Inflammatory macrophage treated with lipopolysaccharide for 4 hours (primary cell): ENCODE results near the gene FBN3.

Source experiments
- DNase-seq: peaks from one replicate; pipeline ENCODE4 v3.0.0-alpha.2; 2020

FBN3 gene

DNA sequence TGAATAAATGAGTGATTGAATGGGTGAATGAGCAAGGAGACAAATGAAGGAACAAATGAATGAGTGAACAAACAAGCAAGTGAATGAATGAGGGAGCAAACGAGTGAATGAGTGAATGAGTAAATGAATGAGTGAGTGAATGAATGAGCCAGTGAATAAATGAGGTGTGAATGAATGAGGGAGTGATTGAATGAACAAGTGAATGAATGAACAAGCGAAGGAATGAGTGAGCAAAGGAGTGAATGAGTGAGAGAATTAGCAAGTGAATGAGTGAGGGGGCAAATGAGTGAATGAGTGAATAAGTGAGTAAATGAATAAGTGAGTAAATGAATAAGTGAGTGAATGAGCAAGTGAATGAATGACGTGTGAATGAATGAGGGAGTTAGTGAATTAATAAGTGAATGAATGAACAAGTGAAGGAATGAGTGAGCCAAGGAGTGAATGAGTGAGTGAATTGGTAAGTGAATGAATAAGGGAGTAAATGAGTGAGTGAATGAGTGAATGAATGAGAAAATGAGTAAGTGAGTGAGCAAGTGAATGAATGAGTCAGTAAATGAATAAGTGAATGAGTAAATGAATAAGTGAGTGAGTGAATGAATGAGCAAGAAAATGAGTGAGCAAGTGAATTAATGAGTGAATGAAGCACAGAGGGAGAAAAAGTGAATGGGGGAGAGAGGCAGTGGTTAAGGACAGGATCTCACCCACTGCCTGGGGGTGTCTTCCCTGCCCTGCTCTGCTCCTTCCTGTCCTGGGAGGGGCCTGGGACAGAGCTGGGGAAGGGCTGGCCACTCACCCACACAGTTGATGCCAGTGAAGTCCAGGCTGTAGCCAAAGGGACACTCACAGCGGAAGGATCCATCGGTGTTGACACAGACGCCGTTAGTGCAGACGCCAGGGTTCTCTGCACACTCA is 60.4 kb downstream of the FBN3 start:
- DNase-seq = no peak

DNA sequence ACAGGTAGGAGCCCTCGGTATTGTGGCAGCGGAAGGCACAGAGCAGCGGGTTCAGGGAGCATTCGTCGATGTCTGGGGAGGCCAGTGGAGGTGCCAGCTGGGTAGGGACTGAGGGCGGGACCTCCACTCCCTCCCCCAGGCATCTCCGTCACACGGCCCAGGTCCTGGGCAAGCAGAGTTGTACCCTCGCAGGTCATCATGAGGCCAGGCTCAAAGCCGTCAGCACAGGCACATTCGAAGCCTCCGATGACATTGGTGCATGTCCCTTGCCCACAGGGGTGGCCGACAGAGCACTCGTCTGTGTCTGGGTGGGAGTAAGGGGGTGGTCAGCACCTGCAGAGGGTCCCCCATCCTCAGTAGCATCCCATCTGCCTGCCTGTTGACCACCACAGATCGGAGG is 61.5 kb downstream of the FBN3 start:
- no peak for DNase-seq

DNA sequence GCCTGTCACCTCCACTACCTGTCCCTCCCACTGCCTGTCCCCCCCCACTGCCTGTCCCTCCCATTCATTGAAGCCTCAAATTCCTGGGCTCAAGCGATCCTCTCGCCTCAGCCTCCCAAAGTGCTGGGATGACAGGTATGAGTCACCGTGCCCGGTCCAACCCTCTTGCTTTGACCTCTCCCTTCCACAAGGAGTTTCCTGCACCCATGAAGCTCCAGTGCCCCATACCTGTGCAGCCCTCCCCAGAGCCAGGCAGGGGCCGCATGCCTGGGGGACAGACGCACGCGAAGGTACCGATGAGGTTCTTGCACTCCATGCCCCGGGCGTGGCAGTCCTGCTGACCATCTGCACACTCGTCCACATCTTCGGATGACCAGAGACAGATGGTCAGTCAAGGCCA is 62.5 kb downstream of the FBN3 start:
- no peak for DNase-seq

DNA sequence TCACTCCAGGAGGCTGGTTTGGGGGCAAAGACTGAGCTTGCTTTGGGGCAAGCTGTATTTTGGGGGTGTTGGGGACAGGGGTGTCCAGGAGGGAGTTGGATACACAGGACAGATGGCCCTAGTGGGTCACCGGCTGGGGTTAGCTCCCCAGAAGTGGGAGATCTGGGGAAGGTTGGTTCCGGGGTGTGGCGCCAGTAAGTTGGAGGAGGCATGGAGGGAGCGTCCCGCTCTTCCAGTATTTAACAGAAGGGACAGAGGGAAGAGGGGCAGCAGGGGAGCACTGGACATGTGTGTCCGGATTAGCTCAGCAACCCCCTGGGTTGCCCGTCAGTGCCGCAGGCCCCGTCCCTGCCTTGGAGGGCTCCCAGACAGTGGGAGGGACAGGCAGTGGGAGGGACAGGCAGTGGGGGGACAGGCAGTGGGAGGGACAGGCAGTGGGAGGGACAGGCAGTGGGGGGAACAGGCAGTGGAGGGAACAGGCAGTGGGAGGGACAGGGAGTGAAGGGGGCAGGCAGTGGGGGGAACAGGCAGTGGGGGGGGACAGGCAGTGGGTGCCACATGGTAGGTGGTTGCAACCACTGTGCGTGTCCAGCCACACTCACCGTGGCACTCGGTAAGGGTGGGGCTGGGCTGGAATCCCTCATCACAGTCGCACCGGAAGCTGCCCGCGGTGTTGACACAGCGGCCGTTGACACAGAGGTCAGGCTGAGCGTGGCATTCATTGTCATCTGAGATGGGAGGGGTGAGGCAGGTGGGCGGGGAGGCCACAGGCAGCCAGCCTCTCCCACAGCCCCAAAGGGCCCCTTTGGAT is 63.6 kb downstream of the FBN3 start:
- DNase-seq = no peak

DNA sequence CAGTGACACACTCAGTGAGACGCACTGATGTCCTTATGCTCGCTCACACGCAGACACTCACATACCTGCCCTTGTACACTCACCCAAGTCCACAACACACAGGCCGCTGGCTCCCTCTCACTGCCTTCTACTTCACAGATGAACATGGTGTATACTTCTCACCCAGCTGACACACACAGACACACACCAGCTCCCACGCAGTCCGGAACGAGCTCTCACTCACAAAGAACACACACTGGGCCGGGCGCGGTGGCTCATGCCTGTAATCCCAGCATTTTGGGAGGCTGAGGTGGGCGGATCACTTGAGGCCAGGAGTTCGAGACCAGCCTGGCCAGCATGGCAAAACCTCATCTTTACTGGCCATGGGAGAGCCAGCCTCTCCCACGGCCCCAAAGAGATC is 65.2 kb downstream of the FBN3 start:
- no peak for DNase-seq

GRCh38 chr19:8083141-8083540 is 66.3 kb downstream of the FBN3 start:
- no peak for DNase-seq

DNA sequence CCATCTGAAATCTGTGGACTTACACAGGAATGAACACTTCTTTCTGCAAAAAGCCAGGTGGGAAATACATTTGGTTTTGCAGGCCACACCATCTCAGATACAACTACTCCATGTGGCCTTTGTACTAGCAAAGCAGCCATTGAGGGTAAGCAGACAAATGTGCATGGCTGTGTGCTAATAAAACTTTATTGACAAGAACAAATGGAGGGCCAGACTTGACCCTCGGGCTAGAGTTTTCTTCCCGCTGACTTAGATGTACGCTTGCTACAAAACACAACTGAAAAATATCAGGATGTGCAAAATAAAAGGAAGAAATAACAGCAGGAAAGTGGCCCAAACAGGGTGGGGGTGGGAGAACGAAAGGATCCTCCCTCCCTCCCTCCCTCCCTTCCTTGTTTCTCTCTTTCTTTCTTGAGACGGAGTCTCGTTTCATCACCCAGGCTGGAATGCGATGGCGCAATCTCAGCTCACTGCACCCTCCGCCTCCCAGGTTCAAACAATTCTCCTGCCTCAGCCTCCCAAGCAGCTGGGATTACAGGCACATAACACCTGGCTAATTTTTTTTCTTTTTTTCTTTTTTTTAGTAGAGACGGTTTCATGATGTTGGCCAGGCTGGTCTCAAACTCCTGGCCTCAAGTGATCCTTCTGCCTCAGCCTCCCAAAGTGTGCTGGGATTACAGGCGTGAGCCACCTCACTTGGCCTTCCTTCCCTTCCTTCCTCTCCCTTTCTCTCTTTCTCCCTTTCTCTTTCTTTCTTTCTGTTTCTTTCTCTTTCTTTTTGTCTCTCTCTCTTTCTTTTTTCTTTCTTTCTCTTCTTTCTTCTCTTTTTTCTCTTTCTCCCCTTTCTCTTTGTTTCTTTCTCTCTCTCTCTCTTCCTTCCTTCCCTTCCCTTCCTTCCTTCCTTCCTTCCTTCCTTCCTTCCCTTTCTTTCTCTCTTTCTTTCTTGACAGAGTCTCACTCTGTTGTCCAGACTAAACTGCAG is 67.5 kb downstream of the FBN3 start:
- no peak for DNase-seq

DNA sequence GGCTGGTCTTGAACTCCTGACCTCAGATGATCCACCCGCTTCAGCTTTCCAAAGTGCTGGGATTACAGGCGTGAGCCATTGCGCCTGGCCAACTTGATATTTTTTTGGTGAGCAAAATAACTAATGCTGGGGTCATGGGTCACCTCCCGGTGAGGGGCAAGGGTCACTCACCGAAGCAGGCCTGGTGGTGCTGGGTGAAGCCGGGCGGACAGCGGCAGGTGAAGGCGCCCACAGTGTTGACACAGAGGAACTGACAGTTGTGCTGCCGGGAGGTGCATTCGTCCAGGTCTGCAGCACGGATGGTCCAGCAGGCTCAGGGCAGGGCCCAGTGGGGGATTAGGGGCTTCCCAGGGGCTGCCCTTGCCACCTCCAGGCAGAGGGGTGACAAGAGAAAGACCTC is 68.6 kb downstream of the FBN3 start:
- DNase-seq = no peak

DNA sequence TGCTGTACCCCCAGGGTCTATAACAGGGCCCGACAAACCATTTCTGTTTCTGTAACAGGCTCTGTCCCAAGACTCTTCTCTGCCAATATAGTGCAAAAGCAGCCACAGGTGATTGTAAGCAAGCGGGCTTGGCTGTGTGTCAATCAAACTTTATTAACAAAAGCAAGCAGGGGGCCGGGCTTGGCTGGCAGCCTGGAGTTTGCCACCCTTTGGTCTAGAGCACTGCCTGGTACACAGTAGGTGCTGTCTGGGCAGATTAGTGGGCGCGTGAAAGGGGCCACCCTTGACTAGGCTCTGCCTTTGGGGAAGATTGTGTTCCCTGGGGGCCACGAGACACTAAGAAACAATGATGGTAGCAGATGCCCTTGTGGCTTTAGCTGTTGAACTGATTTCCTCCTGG is 69.4 kb downstream of the FBN3 start:
- DNase-seq = no peak

DNA sequence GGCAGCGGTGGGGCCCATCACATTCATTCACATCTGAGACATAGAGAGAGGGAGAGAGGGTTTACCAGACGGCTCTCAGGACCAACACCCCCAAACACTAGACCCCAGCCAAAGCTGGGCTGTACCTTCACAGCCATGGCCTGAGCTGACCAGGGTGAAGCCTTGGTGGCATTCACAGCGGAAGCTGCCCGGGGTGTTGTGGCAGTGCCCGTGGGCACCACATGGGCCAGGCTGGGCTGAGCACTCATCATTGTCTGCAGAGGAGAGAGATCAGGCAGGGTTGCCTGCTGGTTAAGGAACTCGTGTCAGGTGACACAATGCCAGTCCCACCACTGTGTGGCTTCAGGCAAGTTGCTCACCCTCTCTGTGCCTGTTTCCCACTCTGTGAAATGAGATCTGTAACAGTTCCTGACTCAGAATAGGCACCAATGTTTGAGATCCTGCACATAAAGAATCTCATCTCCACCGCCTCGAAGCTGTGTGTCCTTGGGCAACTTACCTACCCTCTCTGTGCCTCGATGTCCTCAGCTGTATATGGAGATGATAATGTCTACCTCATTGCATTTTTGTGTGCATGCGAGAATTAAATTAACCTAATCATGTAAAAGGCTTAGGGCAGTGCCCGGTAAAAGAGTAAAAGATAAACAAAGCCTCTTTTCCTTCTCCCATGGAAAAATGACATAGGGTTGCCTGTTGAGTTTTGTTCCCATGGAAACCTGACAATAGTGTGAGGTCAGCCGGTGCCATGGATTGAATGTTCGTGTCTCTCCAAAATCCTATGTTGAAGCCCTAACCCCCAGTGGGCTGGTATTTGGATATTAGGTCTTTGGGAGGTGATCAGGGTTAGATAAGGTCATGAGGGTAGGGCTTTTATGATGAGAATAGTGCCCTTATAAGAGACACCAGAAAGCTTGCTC is 74.0 kb downstream of the FBN3 start:
- no peak for DNase-seq

GRCh38 chr19:8074501-8074900 is 74.9 kb downstream of the FBN3 start:
- no peak for DNase-seq

GRCh38 chr19:8071912-8072311 is 77.5 kb downstream of the FBN3 start:
- no peak for DNase-seq

GRCh38 chr19:8069096-8069973 is 80.1 kb downstream of the FBN3 start:
- DNase-seq = peak; percentile 28

- no peak for DNase-seq
Measured at GRCh38 chr19:8065875-8066261, 83.5 kb downstream of the FBN3 start.

GRCh38 chr19:8064911-8065874 is 84.2 kb downstream of the FBN3 start:
- peak; percentile 41 for DNase-seq

- DNase-seq = no peak
Measured at GRCh38 chr19:8057545-8058270, 91.7 kb downstream of the FBN3 start.

GRCh38 chr19:8056533-8056932 is 92.9 kb downstream of the FBN3 start:
- no peak for DNase-seq

GRCh38 chr19:8054169-8054568 is 95.2 kb downstream of the FBN3 start:
- DNase-seq = no peak

GRCh38 chr19:8052464-8052859 is 96.9 kb downstream of the FBN3 start, which contains the start of gene CCL25:
TSS of gene CCL25 (plus strand) at chr19:8052760. CDS start at chr19:8053050, 290 bp downstream.
- no peak for DNase-seq
